Aorta (tissue), 5 donors: ENCODE results near the gene HLCS. TPM values are rescaled to one million over a fixed set of nuclear protein-coding genes. Genes with fewer than 3 reads are reported as not detected.

Experiments
- ATAC-seq: fragments of 200-7000 bp; cut with Tn5 transposase; one replicate; pipeline ENCODE4 v1.9.1; 2022; ENCODE audit warnings: moderate library complexity; ENCODE audit not compliant: low FRiP score
- DNase-seq, 2 donors: peaks; one replicate each; pipeline ENCODE4 v3.0.0-alpha.2; 2020
- H3K27ac ChIP-seq, 2 donors: one replicate each; pipeline ENCODE4 v1.5.1; 2013; ENCODE audit warnings: low read length in 2 of 2, mild to moderate bottlenecking in 2 of 2, moderate library complexity in 2 of 2, control low read depth in 1 of 2, inconsistent platforms in 1 of 2, low read depth in 1 of 2
- H3K27me3 ChIP-seq, 2 donors: one replicate each; pipeline ENCODE4 v1.6.1; 2013; ENCODE audit warnings: control low read depth in 1 of 2, low read length in 1 of 2, mild to moderate bottlenecking in 1 of 2, moderate library complexity in 1 of 2; ENCODE audit not compliant: insufficient read depth in 2 of 2, control insufficient read depth in 1 of 2
- H3K36me3 ChIP-seq, 2 donors: one replicate each; pipeline ENCODE4 v1.6.1; 2013; ENCODE audit warnings: control low read depth in 1 of 2, low read length in 1 of 2, mild to moderate bottlenecking in 1 of 2; ENCODE audit not compliant: insufficient read depth in 2 of 2, control insufficient read depth in 1 of 2
- H3K4me1 ChIP-seq, 2 donors: one replicate each; pipeline ENCODE4 v1.6.1; 2013; ENCODE audit warnings: low read length in 2 of 2, control low read depth in 1 of 2, mild to moderate bottlenecking in 1 of 2, moderate library complexity in 1 of 2; ENCODE audit not compliant: insufficient read depth in 2 of 2, control insufficient read depth in 1 of 2
- H3K4me3 ChIP-seq, 2 donors: one replicate each; pipeline ENCODE4 v1.5.1; 2013; ENCODE audit warnings: low read length in 2 of 2, control low read depth in 1 of 2, mild to moderate bottlenecking in 1 of 2
- H3K9me3 ChIP-seq: one replicate; pipeline ENCODE4 v1.6.1; 2013; ENCODE audit warnings: mild to moderate bottlenecking, low read length; ENCODE audit not compliant: control insufficient read depth
- WGBS, 2 donors: extraction: QIAGEN DNeasy Blood & Tissue Kit; methylation state at CpG; one replicate each; pipeline ENCODE4 v1.1.7; 2013; 5-methylcytosine and 5-hydroxymethylcytosine counted together
- intact Hi-C, 2 donors: fragments of 100-400 bp; cut with DNase I; formaldehyde crosslinking; loops; one replicate each; pipeline versions ENCODE4 v1.14.2 to v1.15.0; 2022
- polyA plus RNA-seq, 2 donors: library from polyadenylated mRNA; stranded (reverse); fragments of 200-250 nt; gene quantifications; one replicate each; pipeline ENCODE4 v1.2.3, GENCODE V29; 2013
- total RNA-seq, 2 donors: library from RNA; stranded (reverse); fragmentation: NEBNext Ultra II Directional; extraction: Animal tissue kit (Norgen Biotek cat#: 25700); gene quantifications; one replicate each; pipeline ENCODE4 v1.2.1, GENCODE V29; 2021
- donor health status: healthy with polysubstance abuse.
- donor health status: Bipolar disorder and iron deficiency.
- donor health status: DM: no; HTN: no; CAD: no.
- donor health status: DM: no; HTN: no; CAD: no.
- donor health status: DM: yes; HTN: yes; CAD: no.

The HLCS gene
- total and polyA plus RNA-seq, 4 donors = 2.1 to 19.7 (median 10.6) TPM

- WGBS, 2 donors = 58 to 63% methylated on average over 3 of the region's 3 CpGs
- Histone ChIP-seq H3K9me3 (no peaks in the 10 kb centered on the region), H3K4me1 (peaks cover 0 to 2% of the 10 kb centered on the region in 2 donors), H3K4me3 (no peak overlapping the region), H3K36me3 (no peaks in the 10 kb centered on the region), H3K27ac (no peak overlapping the region), H3K27me3 (no peaks in the 10 kb centered on the region)
- no peak for DNase-seq
- intact Hi-C loops = no loop called here
- no peak for ATAC-seq
These were observed 117.7 kb downstream of the HLCS start for GRCh38 chr21:36848730-36849274.

DNA sequence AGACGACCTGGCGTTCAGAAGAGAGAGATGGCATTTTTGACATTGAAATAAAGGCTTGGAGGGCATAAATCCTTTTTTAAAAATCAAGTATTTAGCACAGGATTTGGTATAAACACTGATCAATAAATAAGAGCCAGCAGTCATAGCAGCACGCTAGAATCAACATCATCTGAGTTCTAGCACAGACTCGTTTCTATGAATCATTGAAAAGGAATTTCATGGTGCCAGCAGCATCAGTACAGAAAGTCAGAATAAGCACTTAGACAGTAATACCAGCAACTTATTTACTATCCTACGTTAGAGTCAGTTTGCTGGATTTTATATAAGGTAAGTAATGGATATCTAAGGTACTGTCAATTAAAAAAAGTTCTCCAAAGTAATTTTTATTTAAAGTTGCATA, 119.3 kb downstream of the HLCS start:
- no peak for ATAC-seq
- intact Hi-C loops = no loop called here
- H3K9me3 ChIP-seq = no peaks in the 10 kb centered on the region
- H3K27ac ChIP-seq = no peak overlapping the region
- WGBS, 2 donors = 25 to 31% methylated on average over 5 of the region's 5 CpGs
- DNase-seq = no peak
- H3K4me1 ChIP-seq = peaks cover 0 to 2% of the 10 kb centered on the region in 2 donors
- H3K27me3 ChIP-seq = no peaks in the 10 kb centered on the region
- H3K4me3 ChIP-seq = no peak overlapping the region
- H3K36me3 ChIP-seq = no peaks in the 10 kb centered on the region

GRCh38 chr21:36846631-36847030, 119.8 kb downstream of the HLCS start:
- Histone ChIP-seq H3K36me3 (no peaks in the 10 kb centered on the region), H3K4me1 (peaks cover 0 to 2% of the 10 kb centered on the region in 2 donors), H3K27ac (no peak overlapping the region), H3K27me3 (no peaks in the 10 kb centered on the region), H3K4me3 (no peak overlapping the region), H3K9me3 (no peaks in the 10 kb centered on the region)
- intact Hi-C loops = no loop called here
- 68 to 73% methylated on average over 4 of the region's 4 CpGs for WGBS, 2 donors
- DNase-seq (no peak), ATAC-seq (no peak)

DNA sequence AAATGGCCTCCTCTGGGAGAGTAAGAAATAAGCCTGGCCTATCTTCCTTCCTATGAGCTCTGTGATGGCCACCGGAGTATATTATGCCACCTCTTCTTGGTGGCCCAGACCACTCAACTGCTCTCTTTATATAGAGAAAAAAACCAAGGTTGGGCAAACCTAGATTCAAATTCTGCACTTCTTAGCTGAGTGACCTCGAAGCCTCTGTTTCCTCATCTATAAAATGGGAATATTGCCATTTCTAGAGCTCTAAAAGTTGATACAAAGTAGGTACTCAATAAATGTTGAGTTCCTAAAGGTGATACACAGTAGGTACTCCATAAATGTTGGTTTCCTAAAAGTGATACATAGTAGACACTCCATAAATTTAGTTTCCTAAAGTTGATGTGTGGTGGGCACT, 120.7 kb downstream of the HLCS start:
- no peaks in the 10 kb centered on the region for H3K9me3 ChIP-seq
- no peak overlapping the region for H3K4me3 ChIP-seq
- intact Hi-C loops = no loop called here
- H3K4me1 ChIP-seq = peaks cover 0 to 2% of the 10 kb centered on the region in 2 donors
- WGBS, 2 donors = 97 to 98% methylated on average over 2 of the region's 2 CpGs
- H3K27ac ChIP-seq = no peak overlapping the region
- ATAC-seq (no peak), DNase-seq (no peak)
- H3K36me3 ChIP-seq = no peaks in the 10 kb centered on the region
- no peaks in the 10 kb centered on the region for H3K27me3 ChIP-seq

- ATAC-seq = no peak
- no peaks in the 10 kb centered on the region for H3K27me3 ChIP-seq
- H3K9me3 ChIP-seq = no peaks in the 10 kb centered on the region
- peaks cover 0 to 2% of the 10 kb centered on the region in 2 donors for H3K4me1 ChIP-seq
- intact Hi-C loops = no loop called here
- no peak overlapping the region for H3K27ac ChIP-seq
- no peak overlapping the region for H3K4me3 ChIP-seq
- no peak for DNase-seq
- no peaks in the 10 kb centered on the region for H3K36me3 ChIP-seq
- 93 to 97% methylated on average over 10 of the region's 10 CpGs for WGBS, 2 donors
These were observed 121.4 kb downstream of the HLCS start for GRCh38 chr21:36845070-36845469.

GRCh38 chr21:36841866-36842265, 124.6 kb downstream of the HLCS start:
- no peak for DNase-seq
- no peaks in the 10 kb centered on the region for H3K9me3 ChIP-seq
- H3K27ac ChIP-seq = no peak overlapping the region
- H3K4me1 ChIP-seq = no peaks in the 10 kb centered on the region
- H3K27me3 ChIP-seq = no peaks in the 10 kb centered on the region
- no peak overlapping the region for H3K4me3 ChIP-seq
- intact Hi-C loops = no loop called here
- 93 to 97% methylated on average over 3 of the region's 3 CpGs for WGBS, 2 donors
- no peak for ATAC-seq
- H3K36me3 ChIP-seq = no peaks in the 10 kb centered on the region

GRCh38 chr21:36839735-36840134, 126.7 kb downstream of the HLCS start:
- Histone ChIP-seq H3K4me1 (no peaks in the 10 kb centered on the region), H3K27ac (no peak overlapping the region), H3K36me3 (no peaks in the 10 kb centered on the region), H3K27me3 (no peaks in the 10 kb centered on the region), H3K4me3 (no peak overlapping the region), H3K9me3 (no peaks in the 10 kb centered on the region)
- intact Hi-C loops = no loop called here
- DNase-seq (no peak), ATAC-seq (no peak)
- 92 to 93% methylated on average over 3 of the region's 3 CpGs for WGBS, 2 donors

DNA sequence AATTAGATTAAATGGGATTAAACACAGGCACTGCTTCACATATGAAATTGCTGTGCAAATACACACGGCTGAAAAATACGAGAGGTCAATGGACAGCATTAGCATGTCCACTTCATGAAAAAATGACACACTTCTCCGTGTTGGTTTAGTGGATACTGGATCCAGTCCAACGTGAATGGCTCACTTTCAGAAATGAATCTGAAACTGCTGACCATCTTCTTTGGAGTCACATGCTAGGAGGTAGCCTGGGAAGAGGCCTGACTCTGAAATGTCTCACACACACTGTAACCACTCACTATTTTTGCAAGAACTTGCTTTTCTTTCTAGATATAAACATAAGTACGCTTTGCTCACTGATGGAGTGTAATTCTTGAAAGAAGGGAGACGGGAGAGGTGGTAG, 127.3 kb downstream of the HLCS start:
- whole genome bisulfite sequencing, 2 donors = 73 to 74% methylated on average over 6 of the region's 6 CpGs
- Histone ChIP-seq H3K36me3 (no peaks in the 10 kb centered on the region), H3K27ac (no peak overlapping the region), H3K4me3 (no peak overlapping the region), H3K27me3 (no peaks in the 10 kb centered on the region), H3K4me1 (no peaks in the 10 kb centered on the region), H3K9me3 (no peaks in the 10 kb centered on the region)
- intact Hi-C loops = no loop called here
- DNase-seq = no peak
- ATAC-seq = no peak

DNA sequence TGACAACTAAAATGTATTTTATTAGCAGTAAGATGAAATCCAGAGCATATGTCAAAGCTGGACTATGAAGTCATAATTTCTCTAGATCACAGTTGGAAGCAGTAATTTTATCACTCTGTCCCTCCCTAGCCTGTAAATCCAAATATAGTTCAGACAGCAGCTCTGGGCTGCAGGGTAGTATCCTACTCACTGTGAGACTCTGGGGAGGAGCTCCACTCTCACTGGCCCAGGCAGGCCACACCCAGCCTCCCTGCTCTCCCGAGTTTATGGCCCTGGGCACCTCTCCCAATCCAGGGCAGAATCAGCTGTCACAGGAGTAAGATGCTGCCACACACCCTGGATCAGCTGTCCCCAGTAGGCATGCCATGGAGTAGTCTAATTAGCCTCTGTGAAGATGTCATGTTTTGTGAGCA, 131.1 kb downstream of the HLCS start:
- intact Hi-C loops = no loop called here
- DNase-seq (no peak), ATAC-seq (no peak)
- H3K4me1 ChIP-seq = no peaks in the 10 kb centered on the region
- H3K9me3 ChIP-seq = no peaks in the 10 kb centered on the region
- H3K36me3 ChIP-seq = no peaks in the 10 kb centered on the region
- H3K27ac ChIP-seq = no peak overlapping the region
- H3K4me3 ChIP-seq = no peak overlapping the region
- WGBS, 2 donors = 18 to 44% methylated on average over 1 of the region's 1 CpG
- no peaks in the 10 kb centered on the region for H3K27me3 ChIP-seq
